HG03575 (cell line): ENCODE results near the gene ERCC4.

Source experiments
- ATAC-seq: cut with Tn5 transposase; IDR thresholded peaks from one replicate; pipeline ENCODE4 v1.9.1; 2021; ENCODE audit not compliant: unreplicated experiment, insufficient number of reproducible peaks, low FRiP score; ENCODE audit errors: extremely low read depth

The ERCC4 gene

DNA sequence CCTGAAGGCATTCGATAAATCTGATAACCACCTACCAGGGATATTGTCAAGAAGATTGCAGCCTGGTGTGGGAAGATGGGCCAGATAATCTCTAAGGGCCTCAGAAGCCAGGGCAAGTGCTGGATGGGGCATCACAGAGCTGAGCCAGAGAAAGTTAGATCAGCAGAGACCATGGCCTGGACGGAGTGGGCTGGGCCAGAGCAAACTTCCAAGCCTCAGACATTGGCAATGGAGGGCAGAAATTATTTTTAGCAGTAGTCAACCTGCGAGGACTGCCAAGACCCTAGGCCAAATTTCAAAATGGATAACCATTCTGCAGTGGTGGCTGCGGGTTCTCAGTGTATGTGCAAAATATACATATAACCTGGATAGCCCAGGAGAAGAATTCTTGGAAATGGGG is 18.5 kb downstream of the ERCC4 start:
- no peak for ATAC-seq

DNA sequence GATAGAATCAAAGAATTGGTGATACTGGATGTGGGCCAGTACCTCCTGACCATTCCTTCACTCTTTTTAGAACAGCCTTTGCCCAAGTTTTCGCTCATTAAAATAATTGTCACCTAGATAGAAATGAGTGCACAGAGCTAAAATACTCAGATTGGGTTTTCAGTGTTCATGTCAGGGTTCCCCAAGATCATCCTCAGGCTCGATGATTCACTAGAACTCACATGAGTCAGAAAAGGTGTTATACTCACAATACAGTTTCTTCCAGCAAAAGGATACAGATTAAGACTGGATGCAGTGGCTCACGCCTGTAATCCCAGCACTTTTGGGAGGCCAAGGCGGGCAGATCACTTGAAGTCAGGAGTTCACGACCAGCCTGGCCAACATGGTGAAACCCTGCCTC is 19.9 kb downstream of the ERCC4 start:
- ATAC-seq, result no peak

DNA sequence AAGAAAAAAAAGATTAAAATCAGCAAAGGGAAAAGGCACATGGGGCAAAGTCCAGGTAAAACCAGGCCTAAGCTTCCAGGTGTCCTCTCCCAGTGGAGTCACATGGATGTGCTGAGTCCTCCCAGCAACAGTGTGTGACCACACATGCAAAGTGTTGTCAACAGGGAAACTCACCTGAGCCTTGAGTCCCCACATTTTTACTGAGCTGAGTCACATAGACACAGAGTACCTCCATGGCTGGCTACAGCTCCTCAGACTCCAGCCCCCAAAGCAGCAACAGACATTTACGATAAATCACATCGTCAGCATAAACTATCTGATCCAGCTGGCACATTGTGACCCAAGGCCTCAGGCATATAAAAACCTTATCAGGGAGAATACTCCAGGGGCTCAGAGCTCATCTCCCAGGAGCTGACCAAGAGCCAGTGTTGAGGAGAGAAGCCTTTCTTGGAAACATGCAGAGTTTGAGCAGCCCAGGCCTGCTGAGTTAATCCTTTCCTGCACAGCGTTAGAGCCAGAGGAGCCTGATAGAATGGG is 20.5 kb downstream of the ERCC4 start:
- no peak for ATAC-seq

DNA sequence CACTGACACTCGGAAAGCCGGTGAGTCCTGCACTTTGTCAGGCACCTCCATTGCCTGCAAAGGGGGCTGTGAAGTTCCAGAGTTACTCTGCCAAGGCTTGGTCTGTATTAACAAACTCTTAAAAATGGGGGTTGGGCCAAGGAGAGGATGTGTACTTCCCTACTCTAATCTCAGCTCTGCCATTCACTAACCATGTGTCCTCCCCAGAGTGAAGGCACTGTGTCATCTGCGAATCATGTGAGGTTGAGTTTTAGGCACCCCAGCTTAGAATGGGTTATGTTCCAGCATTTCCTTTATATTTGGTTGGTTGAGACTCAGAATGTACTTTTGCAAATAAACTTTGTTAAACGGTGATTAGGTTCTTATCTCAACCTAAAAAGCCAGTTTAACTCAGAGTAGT is 24.9 kb downstream of the ERCC4 start:
- ATAC-seq, result no peak

DNA sequence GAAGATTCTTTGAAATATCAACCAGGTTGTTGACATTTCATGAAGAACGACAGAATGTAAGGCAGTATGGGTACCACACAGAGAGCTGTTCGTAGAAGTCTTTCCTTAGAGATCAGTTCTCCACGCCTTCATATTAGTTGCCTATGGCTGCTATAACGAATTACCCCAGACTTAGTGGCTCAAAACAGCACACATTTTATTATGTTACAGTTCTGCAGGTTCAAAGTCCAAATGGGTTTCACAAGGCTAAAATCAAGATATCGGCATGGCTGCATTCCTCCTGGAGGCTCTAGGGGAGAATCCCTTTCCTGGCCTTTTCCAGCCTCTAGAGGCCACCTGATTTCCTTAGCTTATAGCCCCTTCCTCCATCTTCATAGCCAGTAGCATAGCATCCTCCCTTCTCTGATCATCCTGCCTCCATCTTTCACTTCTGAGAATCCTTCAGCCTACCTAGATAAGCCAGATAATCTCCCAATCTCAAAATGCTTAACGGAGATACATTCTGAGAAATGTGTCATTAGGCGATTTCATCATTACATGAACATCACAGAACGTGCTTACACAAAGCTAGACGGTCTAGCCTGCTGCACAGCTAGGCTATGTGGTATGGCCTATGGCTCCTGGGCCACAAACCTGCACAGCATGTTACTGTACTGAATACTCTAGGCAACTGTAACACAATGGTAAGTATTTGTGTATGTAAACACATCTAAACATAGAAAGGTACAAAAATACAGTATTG is 26.0 kb downstream of the ERCC4 start:
- ATAC-seq, result no peak

DNA sequence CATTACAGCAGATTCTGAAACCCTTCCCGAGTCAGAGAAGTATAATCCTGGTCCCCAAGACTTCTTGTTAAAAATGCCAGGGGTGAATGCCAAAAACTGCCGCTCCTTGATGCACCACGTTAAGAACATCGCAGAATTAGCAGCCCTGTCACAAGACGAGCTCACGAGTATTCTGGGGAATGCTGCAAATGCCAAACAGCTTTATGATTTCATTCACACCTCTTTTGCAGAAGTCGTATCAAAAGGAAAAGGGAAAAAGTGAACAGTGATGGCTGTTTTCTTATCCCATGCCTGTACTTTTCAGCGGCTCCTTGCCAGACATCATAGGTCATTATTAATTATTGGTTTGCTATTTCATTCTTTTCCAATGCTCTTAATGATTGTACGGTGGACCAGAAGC is 28.1 kb downstream of the ERCC4 start:
- no peak for ATAC-seq

DNA sequence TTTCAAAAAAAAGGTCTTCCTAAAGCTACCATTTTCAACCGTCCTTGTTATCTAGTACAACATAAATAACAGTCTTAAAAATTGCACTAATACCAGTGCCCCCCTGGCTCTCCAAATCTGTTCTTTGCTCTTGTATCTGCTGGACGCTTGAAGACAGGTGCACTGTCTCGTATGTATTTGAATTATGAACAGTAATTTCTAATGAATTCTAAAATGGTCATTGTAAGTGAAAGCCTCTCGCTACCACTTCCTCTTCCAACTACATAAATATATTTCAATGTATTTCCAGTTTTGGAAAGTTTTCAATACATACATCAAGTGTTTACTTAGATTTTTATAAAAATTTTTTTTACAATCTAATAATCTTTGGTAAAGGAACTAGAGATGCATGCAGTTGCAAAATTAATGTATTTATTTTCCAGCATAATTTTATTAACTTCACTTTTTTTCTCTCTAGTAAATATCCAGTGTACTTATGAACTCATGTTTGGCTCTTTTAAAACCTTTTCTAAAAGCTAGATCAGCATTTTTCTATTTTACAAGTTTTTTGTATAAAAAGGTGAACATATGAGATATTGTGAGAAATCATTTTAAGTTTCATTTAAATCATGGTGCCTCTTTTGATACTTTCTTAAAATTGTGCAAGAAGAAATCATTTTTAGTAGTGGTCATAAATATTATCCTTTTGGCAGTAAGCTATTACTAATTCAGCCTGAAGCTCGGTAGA is 31.0 kb downstream of the ERCC4 start:
- ATAC-seq, result no peak

DNA sequence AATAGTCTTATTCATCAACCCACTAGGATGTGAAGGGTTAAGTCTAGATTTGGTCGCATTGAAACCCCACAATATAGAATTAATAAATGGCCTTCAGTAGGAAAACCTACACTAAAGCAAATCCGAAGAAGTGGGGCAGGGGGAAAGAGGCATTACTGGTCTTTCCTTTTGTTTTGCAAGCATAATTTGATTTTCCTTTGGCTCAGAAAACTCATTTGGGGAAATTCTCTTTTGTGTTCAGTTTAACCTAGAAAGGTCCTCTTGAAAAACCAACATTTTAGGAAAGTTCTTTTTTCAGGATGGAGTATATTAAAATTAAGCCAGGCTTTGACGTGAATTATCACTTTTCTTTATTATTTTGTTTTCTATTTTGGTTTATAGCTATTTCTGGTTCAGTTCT is 31.7 kb downstream of the ERCC4 start:
- ATAC-seq, result no peak

DNA sequence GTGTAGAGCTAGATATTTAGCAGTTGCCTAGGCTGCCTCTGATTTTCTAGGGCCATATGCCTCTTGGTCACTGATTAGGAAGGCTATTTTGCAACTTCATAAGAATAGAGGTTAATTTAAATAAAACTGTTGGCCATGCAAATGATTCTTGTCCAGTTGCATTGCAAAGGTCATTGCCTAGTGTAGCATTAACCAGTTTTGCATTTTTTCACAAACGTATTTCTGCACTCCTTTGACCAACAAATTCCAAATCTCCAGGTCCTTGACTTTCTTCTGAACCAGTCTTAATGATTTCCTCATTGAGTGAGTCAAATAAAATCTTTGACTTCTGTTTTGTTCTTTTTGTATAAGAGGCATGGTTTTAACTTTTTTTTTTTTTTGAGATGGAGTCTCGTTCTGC is 33.5 kb downstream of the ERCC4 start:
- no peak for ATAC-seq

DNA sequence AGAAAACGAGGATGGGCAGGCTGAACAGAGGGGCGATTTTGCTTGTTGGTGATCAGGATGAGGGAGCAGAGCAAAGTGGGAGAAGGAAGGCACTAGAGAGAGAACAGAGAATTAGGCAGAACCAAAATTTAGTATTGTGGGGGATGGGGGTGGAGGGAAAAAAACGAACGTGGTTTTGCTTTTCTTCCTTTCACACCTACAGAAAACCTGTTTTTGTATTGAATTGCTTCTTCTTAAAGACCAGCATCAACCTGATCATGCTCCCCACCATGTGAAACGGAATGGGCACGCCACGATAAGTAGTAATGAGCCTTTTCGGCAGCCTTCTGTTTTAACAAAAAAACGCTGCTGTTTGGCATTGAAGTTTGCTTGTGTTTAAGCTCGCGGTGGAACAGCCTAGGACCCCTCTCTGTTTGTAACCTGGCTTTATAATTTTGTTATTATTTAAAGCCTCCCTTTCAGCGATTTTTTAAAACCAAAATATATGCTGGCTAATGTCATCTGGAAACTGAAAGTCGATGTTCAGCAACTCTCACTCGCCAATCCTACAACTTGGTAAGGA is 36.8 kb downstream of the ERCC4 start:
- ATAC-seq, result no peak

DNA sequence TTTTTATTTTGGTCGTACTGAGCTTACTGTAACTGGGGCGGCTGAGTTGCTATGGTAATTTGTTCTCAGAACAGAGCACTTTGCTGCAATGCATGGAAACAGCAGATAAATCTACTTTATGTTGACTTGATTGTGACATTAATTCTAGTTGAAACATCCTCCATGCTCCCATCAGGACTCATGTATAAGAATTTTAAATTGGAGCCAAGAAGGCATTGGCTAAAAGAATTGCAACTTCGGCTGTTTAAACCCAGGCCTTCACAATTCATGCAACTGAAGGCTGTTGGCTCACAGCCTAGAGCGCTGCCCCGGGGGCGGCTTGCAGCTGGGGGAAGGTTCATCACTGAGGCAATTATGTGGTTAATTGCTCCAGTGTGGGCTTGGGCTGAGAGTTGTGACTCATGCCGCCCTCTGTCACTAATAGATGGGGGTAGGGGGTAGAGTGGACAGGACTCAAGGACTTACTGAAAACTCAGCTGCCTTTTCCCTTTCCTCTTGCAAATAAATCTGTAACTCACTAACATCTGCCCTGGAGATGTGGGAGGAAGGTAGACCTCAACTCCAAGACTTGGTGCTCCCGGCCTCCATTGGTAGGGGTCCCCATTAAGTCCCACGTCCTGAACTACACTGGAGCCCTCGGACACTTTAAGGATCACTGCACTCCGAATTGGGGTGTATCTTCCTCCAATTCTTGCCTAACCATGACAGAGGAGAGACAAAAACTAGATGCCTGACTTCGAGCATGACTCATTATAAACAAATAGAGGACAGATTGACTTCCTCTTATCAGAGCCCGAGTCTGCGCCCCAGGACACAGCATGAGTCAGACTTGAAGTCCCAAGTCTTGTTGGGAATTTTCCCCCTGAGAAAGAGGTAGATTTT is 37.5 kb downstream of the ERCC4 start:
- ATAC-seq, result peak; percentile 43

DNA sequence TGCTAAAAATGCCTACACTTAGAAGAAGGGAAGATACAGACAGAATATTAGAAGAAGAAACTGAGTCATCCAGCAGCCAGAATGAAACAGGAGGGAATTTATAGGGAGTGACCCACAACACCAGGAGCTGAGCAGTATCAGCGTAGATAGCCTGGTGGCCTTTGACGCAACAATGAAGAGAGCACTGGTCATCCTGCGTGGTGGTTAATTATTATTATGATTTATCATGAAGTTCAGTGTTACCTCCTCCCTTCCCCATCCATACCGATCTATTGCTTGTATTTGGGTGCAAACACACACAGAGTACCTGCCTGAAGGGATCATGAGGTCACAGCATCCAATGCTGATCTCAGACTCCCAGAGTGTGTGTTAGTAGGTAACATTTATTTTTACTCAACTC is 38.5 kb downstream of the ERCC4 start:
- no peak for ATAC-seq

DNA sequence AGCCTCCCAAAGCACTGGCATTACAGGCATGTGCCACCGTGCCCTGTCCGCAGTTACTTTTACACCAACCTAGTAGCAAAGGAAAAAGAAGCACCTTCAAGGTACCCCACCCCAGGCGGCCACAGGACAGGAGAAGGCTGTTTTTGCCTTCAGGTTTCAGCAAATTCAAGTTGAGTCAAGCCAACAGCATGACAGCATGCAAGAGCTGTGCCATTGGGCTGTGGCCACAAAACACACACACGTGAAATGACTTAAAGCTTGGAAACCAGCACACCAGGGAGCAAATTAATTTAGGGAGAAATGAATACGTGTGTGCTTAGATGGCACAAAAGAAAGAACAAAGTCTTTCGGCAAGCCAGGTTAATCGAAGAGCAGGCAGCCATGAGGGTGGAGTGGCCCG is 39.7 kb downstream of the ERCC4 start:
- no peak for ATAC-seq

DNA sequence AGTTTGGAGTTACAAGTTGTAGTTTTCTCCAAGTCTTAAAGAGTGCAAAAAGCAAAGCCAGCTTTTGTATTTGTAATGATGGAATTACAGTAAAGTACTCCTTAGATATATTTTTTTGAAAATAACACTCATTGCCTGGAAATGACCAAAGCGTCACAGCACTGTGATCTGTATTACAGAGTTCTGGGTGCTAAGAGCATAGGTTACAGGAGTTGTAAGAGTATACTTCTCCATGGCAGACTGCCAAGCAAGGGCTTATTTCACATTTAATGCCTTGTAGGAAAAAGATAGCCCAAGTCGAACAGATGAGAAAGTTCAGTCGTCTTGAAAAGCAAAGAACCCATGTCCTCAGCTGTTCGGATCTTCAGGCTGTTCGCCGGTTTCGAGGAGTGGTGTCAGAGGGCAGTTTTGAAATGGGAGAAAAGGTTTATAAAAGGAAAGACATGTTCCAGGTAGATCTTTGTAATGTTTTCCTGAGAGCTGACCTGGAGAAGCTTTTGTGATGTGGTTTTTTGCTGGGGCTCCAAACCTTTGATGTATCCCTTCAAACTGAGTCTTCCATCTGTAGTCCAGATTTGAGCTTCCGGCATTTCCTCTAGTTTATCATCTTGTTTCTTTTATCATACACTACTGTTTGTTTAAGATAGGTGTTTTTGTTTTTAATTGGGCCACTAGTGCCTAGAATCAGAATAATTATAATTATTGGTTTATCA is 41.3 kb downstream of the ERCC4 start:
- ATAC-seq, result no peak

DNA sequence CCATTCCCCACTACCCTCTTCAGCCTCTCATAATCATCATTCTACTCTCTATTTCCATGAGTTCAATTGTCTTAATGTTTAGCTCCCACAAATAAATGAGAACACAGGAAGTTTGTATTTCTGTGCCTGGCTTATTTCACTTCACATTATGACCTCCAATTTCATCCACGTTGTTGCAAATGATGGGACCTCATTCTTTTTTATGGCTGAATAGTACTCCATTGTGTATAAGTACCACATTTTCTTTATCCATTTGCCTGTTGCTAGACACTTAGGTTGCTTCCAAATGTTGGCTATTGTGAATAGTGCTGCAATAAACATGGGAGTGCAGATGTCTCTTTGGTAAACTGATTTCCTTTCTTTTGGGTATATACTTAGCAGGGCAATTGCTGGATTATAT is 42.3 kb downstream of the ERCC4 start:
- no peak for ATAC-seq

DNA sequence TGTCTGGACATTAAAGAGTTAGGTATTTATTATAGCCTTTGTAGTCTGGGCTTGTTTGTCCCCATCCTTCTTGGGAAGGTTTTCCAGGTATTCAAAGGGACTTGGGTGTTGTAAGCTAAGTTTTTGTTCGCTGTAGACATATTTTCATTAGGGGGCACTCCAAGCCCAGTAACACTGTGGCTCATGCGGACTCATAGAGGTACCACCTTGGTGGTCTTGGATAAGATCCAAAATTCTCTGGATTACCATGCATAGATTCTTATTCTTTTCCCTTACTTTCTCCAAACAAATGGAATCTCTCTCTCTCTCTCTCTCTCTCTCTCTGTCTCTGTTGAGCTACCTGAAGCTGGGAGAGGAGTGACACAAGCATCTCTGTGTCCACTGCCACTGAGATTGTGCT is 48.9 kb downstream of the ERCC4 start:
- ATAC-seq, result no peak

DNA sequence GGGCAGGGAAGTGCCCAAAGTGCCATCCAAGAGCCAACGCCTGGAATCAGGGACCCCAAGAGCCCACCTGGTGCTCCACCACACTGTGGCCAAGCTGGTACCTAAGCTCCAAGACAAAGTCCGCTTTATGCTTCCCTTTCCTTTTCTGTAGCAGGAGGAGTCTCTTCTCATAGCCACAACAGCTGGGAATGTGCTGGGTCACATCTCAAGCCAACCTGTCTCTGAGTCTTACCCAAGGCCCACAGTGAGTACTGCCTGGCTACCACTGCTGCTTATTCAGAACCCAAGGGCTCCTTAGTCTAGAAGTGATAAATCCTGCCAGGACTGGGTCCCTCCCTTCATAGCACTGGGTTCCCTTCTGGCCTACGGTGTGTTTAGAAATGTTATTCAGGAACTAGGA is 49.8 kb downstream of the ERCC4 start:
- ATAC-seq, result no peak

DNA sequence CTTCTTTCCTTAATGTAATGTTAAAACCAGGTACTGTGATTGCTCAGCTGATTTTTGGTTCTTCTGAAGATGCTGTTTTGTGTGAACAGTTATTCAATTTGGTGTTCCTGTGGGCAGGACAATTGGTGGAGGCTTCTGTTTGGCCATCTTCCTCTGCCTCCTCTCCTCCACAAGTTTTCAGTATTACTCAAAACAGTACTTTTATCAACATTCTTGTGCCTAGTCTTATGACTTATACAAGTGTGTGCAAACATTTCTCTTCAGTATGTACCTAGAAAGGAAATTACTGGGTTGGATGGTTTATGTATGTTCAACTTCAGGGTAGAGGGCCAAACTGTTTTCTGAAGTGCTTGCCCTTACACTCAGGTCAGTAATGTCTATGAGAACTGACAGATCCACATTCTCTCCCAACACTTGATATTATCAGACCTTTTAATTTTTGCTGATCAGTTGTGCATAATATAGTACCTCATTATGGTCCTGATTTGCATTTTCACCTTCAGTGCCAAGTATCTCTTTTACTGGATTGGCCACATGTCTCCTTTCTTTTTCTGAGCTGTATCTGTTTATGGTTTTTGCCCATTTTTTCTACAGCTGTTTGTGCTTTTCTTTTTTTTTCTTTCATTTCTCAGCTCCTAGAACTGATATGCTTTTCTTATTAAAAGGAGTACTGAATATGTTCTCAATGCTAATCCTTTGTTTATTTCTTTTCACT is 50.9 kb downstream of the ERCC4 start:
- no peak for ATAC-seq
